HepG2 (cell line): Measurements from ENCODE around the gene SLC66A3. TPM values are rescaled to one million over a fixed set of nuclear protein-coding genes. Genes with fewer than 3 reads are reported as not detected.

ENCODE experiments used
- ATAC-seq: fragments of 200-7000 bp; cut with Tn5 transposase; 3 replicates; pipeline ENCODE4 v1.9.1; 2020; ENCODE audit warnings: mild to moderate bottlenecking, moderate library complexity
- BruUV-seq: library from RNA; stranded (reverse); fragments of 400-500 nt; replicated peaks from 2 replicates; lab custom pipeline; 2021; lab: Mats Ljungman, UMichigan
- CTCF ChIA-PET: fragments of 300-600 bp; formaldehyde crosslinking; extraction: SDS; loops from one replicate; lab custom pipeline; 2021; ENCODE audit warnings: low total read pairs, inconsistent platforms, low intra/inter-chr PET ratio; lab: Yijun Ruan, JAX
- POLR2A ChIA-PET: fragments of 350-600 bp; sonication (Branson Sonifier 250); formaldehyde crosslinking; loops from one replicate; lab custom pipeline; 2020; ENCODE audit warnings: antibody characterized with exemption, inconsistent platforms; lab: Yijun Ruan, JAX
- DNase-seq: peaks from one replicate; pipeline ENCODE4 v3.0.0-alpha.2; 2015; ENCODE audit warnings: low spot score
- FAIRE-seq: peaks from 3 replicates; lab custom pipeline; 2011; peaks lifted over from hg19 to GRCh38; lab: Jason Lieb, UNC
- H2AFZ ChIP-seq: one replicate; pipeline ENCODE4 v1.6.1; 2011; ENCODE audit warnings: low read length, inconsistent platforms
- H3K27ac ChIP-seq: fragments of 300-600 bp; 3 replicates; pipeline ENCODE4 v1.8.0; 2011; ENCODE audit warnings: mixed run types, mild to moderate bottlenecking, mixed read lengths, low read length, inconsistent platforms; ENCODE audit not compliant: insufficient read depth; ENCODE audit errors: extremely low read length
- H3K27me3 ChIP-seq, 2 experiments: fragments of 200-600 bp in 1 of 2; 2 replicates in 1 of 2; 3 replicates in 1 of 2; pipeline versions ENCODE4 v1.6.0 to v1.8.0; 2011; ENCODE audit warnings: low read length in 2 of 2, mild to moderate bottlenecking in 2 of 2, moderate library complexity in 2 of 2, inconsistent platforms in 1 of 2; ENCODE audit not compliant: insufficient read depth in 2 of 2, control insufficient read depth in 1 of 2
- H3K36me3 ChIP-seq, 2 experiments: fragments of 200-600 bp in 1 of 2; replicated peaks in 1 of 2; 2 replicates in 1 of 2; 3 replicates in 1 of 2; pipeline versions ENCODE4 v1.5.1 to v1.8.0; 2011; ENCODE audit warnings: low read length in 2 of 2, inconsistent platforms in 1 of 2; ENCODE audit not compliant: insufficient read depth in 2 of 2, control insufficient read depth in 1 of 2
- H3K4me1 ChIP-seq: 2 replicates; pipeline ENCODE4 v1.5.1; 2012; ENCODE audit warnings: low read length, inconsistent platforms; ENCODE audit not compliant: insufficient read depth
- H3K4me2 ChIP-seq: 2 replicates; pipeline ENCODE4 v1.6.0; 2011; ENCODE audit warnings: low read depth, low read length, inconsistent platforms
- H3K4me3 ChIP-seq, 3 experiments: fragments of 200-600 bp in 1 of 3; sonication (generic), shearing (Covaris generic) in 1 of 3; replicated peaks in 1 of 3; 2 replicates each; pipeline ENCODE4 v1.5.1; 2011 to 2016; ENCODE audit warnings: low read length in 3 of 3, inconsistent platforms in 2 of 3, low read depth in 2 of 3, mild to moderate bottlenecking in 2 of 3, control low read depth in 1 of 3, mixed read lengths in 1 of 3; ENCODE audit not compliant: insufficient read depth in 1 of 3
- H3K79me2 ChIP-seq: one replicate; pipeline ENCODE4 v1.6.1; 2011; ENCODE audit warnings: low read length, inconsistent platforms; ENCODE audit not compliant: insufficient read depth
- H3K9ac ChIP-seq: 2 replicates; pipeline ENCODE4 v1.6.0; 2011; ENCODE audit warnings: mild to moderate bottlenecking, low read depth, low read length, inconsistent platforms; ENCODE audit not compliant: insufficient read depth
- H3K9me3 ChIP-seq: 2 replicates; pipeline ENCODE4 v1.5.1; 2012; ENCODE audit warnings: mild to moderate bottlenecking, low read length
- H4K20me1 ChIP-seq: 2 replicates; pipeline ENCODE4 v1.6.0; 2011; ENCODE audit warnings: inconsistent platforms, mild to moderate bottlenecking, low read length, moderate library complexity; ENCODE audit not compliant: insufficient read depth
- FIP1L1 ChIP-seq: fragments of 200-400 bp; formaldehyde crosslinking; IDR thresholded peaks from 2 replicates; pipeline ENCODE4 v1.6.1; 2018; ENCODE audit warnings: low read depth, mild to moderate bottlenecking, low read length, moderate library complexity, borderline replicate concordance; ENCODE audit not compliant: insufficient read depth
- PHF20 ChIP-seq: sonication (generic); formaldehyde crosslinking; IDR thresholded peaks from 2 replicates; pipeline ENCODE4 v1.5.0; 2020; ENCODE audit warnings: mild to moderate bottlenecking, missing genetic modification reagents
- ZNF572 ChIP-seq: sonication (generic); formaldehyde crosslinking; IDR thresholded peaks from 2 replicates; pipeline ENCODE4 v1.5.1; 2020; ENCODE audit warnings: mild to moderate bottlenecking, missing genetic modification reagents
- ZSCAN9 ChIP-seq: IDR thresholded peaks from 2 replicates; pipeline ENCODE4 v1.6.1; 2016; ENCODE audit warnings: borderline replicate concordance
- WGBS: methylation state at CpG from one replicate; pipeline ENCODE4 v1.1.6; 2017; ENCODE audit warnings: low lambda C conversion rate; 5-methylcytosine and 5-hydroxymethylcytosine counted together
- in situ Hi-C: cut with HindIII; loops from 2 replicates; pipeline ENCODE4 v1.10.0; 2017; ENCODE audit warnings: low pct_unique_long_range_greater_than_20kb; ENCODE audit not compliant: extremely low pct_ligation_motif_present
- intact Hi-C: fragments of 100-400 bp; cut with micrococcal nuclease; formaldehyde crosslinking; loops from one replicate; pipeline ENCODE4 v1.10.0; 2022; ENCODE audit not compliant: unreplicated experiment
- polyA plus RNA-seq, 8 experiments: library from polyadenylated mRNA; depleted of rRNA in 3 of 8; stranded (reverse) in 7 of 8; unstranded in 1 of 8; fragments of >200 nt; fragmentation: Illumina TruSeq in 4 of 8; extraction: Trizol in 4 of 8; gene quantifications; 2 replicates each; pipeline versions ENCODE4 v1.2.1 to v1.2.3, GENCODE V29; 2011 to 2016; ENCODE audit warnings: low read depth in 4 of 8, missing spikeins in 1 of 8, mixed read lengths in 1 of 8; ENCODE audit not compliant: insufficient read depth in 1 of 8
- total RNA-seq, 5 experiments: library from RNA; depleted of rRNA; stranded (reverse); fragments of >200 nt; fragmentation: Illumina TruSeq; extraction: Trizol; gene quantifications; 2 replicates each; pipeline ENCODE4 v1.2.3, GENCODE V29; 2016; ENCODE audit warnings: low read depth in 1 of 5

Gene SLC66A3
- total and polyA plus RNA-seq, 2 of the 13 experiments (the other 11 are each of a cell fraction or from before 2014, with no cell fraction given): 2.2 to 3.7 TPM

DNA sequence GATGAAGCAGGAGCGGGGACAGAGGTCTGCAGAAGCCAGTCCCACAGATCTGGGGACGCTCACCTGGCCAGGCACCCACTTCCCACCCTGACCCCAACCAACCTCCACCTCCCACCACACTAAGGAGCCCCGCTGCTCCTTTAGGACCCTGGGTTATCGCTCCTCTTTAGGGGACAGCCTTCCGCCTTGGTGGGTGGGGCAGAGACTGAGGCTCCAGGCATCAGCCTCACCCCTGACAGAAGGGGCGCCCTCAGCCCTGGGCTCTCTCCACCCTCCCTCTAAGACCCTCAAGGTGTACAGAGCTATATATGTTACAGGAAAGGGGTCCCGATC, 33.5 kb upstream of the SLC66A3 start:
- no peak for DNase-seq
- Histone ChIP-seq H3K27ac (no peak overlapping the region), H3K27me3 (peaks cover 22 to 86% of the 10 kb centered on the region in 2 experiments), H3K36me3 (no peaks in the 10 kb centered on the region), H3K79me2 (no peaks in the 10 kb centered on the region), H4K20me1 (no peaks in the 10 kb centered on the region), H3K4me1 (peaks cover 7% of the 10 kb centered on the region), H3K4me3 (no peak overlapping the region; a peak in 1 of 6 replicates), H3K9me3 (no peaks in the 10 kb centered on the region), H3K4me2 (peak overlapping the region; percentile 16; the same call in 1 of the 2 replicates), H3K9ac (no peak overlapping the region), H2AFZ (no peak overlapping the region)
- no peak for ATAC-seq
- BruUV-seq: no TSS peak
- ChIA-PET POLR2A (interaction anchor here (0.8 to 0.9 kb wide), 2 partner anchors 11 to 289 kb away, joined by 3 read pairs; a partner anchor contains a TSS), CTCF (interaction anchor here (0.9 kb wide), 1 partner anchor 290 kb away, joined by 3 read pairs; no protein-coding TSS in a partner anchor)
- in situ Hi-C loops: loop anchor here (5.0 to 10.0 kb wide), 2 partner anchors 217 to 284 kb away; no protein-coding TSS in a partner anchor
- intact Hi-C loops: loop anchor here (10.0 kb wide), 1 partner anchor 207 kb away; the partner anchor contains the start of gene KCNF1
- WGBS: 26% methylated on average over 7 of the region's 7 CpGs
- TF ChIP-seq FIP1L1 (no peak), ZSCAN9 (no peak)
- no peak for FAIRE-seq

DNA sequence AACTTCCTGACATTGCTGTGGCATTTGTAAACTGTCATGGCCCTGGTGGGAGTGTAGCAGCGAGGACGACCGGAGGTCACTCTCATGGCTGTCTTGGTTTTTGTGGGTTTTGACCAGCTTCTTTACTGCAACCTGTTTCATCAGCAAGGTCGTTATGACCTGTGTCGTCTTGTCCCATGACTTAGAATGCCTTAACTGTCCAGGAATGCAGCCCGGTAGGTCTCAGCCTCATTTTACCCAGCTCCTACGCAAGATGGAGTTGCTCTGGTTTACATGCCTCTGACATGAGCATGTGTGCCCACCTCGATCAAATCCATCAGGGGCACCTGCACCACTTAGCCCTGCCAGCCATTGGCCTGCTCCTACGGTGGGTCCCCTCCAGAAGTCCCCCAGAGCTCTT, 32.9 kb upstream of the SLC66A3 start:
- in situ Hi-C loops (loop anchor here (5.0 to 10.0 kb wide), 2 partner anchors 218 to 285 kb away; no protein-coding TSS in a partner anchor), intact Hi-C loops (loop anchor here (10.0 kb wide), 1 partner anchor 208 kb away; the partner anchor contains the start of gene KCNF1)
- DNase-seq (no peak), ATAC-seq (no peak), FAIRE-seq (no peak)
- ChIA-PET POLR2A (interaction anchor here (0.9 kb wide), 1 partner anchor 290 kb away, joined by 3 read pairs; no protein-coding TSS in a partner anchor), CTCF (interaction anchor here (0.9 to 3.7 kb wide), 2 partner anchors 288 to 290 kb away, joined by 3 to 66 read pairs; no protein-coding TSS in a partner anchor)
- Histone ChIP-seq H3K4me1 (peaks cover 7% of the 10 kb centered on the region), H4K20me1 (no peaks in the 10 kb centered on the region), H3K27me3 (peaks cover 22 to 83% of the 10 kb centered on the region in 2 experiments), H3K9me3 (no peaks in the 10 kb centered on the region), H3K27ac (no peak overlapping the region), H3K36me3 (no peaks in the 10 kb centered on the region), H2AFZ (no peak overlapping the region), H3K9ac (no peak overlapping the region), H3K4me3 (no peak overlapping the region), H3K4me2 (no peak overlapping the region), H3K79me2 (no peaks in the 10 kb centered on the region)
- 33% methylated on average over 9 of the region's 9 CpGs for WGBS
- TF ChIP-seq PHF20 (CRISPR knock-in tag) (no peak), ZNF572 (CRISPR knock-in tag) (no peak)
- BruUV-seq: no TSS peak
